Loucy (cell line): ENCODE measurements around the gene MYO5C.

ENCODE experiments used
- CTCF ChIP-seq: fragments of 200-600 bp; sonication (generic); conservative IDR thresholded peaks from 2 replicates; pipeline ENCODE4 v1.5.1; 2014; ENCODE audit warnings: mild to moderate bottlenecking, antibody characterized with exemption, low read length
- EZH2phosphoT487 ChIP-seq: fragments of 200-600 bp; IDR thresholded peaks from 2 replicates; pipeline ENCODE4 v1.6.1; 2018; ENCODE audit warnings: antibody characterized with exemption, mild to moderate bottlenecking, moderate library complexity, borderline replicate concordance

DNA sequence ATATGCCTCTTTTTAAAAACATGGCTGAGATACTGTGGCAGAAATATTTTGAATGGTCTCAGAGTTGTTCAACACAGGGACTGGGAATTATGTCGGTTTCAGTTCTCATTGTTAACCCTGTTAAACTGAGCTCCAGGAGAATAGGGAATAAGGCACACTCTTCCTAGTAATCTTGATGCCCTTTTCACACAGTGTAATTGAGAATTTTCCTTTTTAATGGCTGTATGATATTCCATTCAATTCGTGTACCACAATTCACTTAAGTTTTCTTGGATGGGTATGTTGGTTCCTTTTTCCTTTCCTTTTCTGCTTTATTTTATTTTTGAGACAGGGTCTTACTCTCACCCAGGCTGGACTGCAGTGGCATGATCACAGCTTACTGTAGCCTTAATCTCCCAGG, 149.3 kb downstream of the MYO5C start:
- TF ChIP-seq CTCF (no peak), EZH2phosphoT487 (no peak)
